HG03565 (cell line): ENCODE measurements around the gene CSMD2.

ENCODE experiments used
- ATAC-seq: cut with Tn5 transposase; IDR thresholded peaks from one replicate; pipeline ENCODE4 v1.9.1; 2021; ENCODE audit warnings: mild to moderate bottlenecking, moderate library complexity; ENCODE audit not compliant: unreplicated experiment

CSMD2 gene

DNA sequence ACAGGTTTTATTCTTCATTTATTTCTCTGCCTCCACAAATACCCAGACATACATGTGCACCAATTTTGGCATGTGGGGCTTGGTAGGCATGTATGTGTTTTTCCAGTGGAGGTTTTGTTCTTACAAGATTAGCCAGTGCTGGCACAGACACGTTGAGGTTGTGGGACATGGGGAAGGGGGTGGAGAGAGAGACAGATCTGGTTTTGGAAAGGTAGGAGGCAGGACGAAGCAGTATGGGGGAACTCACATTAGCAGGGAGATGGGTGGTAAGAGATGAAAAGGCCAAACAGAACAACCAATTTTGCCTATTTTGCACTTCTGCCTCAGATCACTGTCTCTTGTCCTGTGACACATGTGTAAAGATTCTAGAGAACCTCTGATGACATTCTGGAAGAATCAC is 467.2 kb downstream of the CSMD2 start:
- ATAC-seq, result no peak

DNA sequence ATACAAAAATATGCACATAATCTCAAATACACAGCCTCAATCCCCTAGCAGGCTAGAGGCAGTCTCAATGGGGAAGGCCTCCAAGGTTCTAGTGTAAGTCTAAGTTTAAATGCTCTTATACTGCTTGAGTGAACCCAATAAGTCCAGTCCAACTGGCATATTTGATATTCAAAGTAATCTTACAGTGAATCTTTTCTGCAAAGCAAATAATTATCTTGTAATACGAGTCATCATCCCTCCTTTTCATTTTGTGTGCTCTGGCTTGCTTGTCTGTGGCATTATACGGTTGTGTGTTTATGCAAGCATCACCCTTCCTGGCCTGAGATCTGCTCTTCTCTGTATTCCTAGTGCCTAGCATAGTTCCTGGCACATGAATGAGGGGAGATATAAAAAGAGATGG is 468.1 kb downstream of the CSMD2 start:
- ATAC-seq, result no peak

DNA sequence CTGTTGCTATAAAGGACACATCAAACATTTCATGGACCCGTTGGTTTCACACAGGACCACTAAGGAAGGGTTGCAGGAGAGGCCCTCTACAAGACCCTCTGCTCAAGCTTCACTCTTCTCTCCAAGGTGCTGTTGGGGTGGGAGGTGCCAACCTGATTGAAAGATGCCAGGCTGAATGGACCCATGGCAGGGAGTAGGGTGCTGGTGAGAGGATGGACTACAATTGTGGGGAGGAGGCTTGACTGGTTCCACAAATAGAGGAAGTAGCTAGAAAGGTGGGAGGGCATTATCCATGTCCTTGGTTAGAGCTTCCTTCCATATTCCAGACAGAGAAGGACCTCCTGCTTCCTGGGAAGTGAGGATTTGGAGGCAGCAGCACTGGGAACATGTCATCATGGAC is 468.7 kb downstream of the CSMD2 start:
- no peak for ATAC-seq

DNA sequence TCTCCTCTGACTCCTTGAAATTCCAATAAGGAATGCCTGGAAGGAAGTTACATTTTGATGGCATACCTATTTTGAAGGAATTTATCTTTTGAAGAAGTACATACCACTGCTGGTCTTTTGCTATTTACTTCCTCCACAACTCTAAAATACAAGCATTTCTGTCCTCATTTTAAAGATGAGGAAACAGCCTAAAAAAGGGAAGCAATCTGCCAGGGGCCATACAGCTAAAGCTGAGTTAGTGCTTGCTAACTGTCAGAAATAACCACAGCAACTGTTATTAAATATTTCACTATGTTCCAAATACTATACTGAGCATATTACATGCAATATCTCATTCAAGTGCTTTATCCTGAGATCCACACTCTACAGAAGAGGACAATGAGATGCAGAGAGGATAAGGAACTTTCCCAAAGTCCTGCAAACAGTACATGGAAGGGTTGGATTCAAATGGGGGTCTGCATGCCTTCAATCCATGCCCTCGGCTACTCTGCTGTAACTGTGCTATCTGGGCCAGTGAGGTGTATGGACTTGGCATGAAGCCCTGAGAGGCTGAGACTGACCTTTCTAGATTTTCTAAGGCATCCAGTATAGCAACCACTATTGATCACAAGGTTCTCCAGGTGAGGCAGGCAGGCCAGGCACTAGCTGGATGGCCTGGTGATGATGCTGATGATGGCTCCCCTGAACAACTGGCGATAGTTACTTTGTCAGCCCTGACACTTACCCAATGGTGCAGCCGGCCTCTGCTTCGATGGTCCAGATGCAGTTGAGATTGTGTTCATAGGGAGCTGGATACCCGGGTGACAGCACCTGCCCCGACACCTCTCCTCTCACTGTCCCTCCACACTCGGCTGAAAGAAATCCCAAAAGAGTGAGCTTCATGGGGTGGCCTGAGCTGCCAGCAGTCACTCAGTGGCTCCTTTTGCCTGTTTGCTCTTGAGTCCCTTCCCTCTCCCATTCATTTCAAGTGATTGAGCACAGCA is 472.5 kb downstream of the CSMD2 start:
- ATAC-seq, result no peak

DNA sequence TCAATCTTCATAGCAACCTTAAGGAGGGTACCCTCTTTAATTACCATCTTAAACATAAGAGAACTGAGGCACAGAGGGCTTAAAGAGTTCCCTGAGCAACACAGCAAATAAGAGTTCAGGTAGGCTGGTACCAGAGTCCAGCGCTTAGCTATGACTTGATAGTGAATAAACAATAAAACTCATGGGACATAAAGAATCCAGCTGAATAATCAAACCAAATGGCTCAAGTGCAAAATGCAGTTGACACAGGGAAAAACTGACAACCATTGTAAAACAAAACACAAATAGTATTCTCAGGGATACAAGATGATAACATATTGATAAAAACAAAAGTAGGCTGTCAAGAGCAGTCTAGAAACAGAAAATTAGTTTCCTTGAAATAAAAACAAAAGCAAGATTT is 478.0 kb downstream of the CSMD2 start:
- no peak for ATAC-seq

DNA sequence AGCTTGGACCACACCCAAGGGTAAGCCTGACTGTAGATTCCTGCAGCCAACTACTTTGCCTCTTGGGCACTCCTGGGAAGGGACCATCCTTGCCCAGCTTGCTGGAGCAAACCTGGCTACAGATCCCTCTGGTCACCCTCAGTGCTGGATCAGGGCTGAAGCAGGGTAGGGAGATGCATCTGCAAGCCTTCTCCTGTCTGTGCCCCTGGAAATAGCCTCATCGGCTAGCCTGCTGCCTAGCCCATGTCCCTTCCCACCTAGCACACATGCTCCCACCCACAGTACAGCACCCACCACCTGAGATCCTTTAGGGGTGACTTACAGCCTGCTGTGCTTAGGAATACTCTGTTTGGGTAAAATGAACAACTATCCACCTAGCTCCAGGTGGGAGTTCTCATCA is 478.5 kb downstream of the CSMD2 start:
- ATAC-seq, result no peak

DNA sequence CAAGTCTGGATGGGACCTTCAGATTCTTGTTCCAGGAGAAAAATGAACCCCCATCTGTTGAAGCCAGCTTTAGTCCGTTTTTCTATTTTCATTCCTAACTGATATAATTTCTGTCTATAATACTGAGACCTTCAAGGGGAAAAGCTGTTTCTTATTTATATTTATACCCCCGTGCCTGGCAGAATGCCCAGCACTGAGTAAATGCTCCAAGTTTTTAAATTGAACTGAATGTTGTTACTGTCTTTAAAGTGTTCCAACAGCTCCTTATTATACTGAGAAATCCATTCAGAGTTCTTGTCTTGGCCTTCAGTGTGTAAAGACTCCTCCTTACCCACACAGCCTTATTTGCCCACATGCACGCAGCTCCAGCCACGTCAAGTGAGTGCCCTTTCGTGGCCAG is 479.8 kb downstream of the CSMD2 start:
- ATAC-seq, result no peak

DNA sequence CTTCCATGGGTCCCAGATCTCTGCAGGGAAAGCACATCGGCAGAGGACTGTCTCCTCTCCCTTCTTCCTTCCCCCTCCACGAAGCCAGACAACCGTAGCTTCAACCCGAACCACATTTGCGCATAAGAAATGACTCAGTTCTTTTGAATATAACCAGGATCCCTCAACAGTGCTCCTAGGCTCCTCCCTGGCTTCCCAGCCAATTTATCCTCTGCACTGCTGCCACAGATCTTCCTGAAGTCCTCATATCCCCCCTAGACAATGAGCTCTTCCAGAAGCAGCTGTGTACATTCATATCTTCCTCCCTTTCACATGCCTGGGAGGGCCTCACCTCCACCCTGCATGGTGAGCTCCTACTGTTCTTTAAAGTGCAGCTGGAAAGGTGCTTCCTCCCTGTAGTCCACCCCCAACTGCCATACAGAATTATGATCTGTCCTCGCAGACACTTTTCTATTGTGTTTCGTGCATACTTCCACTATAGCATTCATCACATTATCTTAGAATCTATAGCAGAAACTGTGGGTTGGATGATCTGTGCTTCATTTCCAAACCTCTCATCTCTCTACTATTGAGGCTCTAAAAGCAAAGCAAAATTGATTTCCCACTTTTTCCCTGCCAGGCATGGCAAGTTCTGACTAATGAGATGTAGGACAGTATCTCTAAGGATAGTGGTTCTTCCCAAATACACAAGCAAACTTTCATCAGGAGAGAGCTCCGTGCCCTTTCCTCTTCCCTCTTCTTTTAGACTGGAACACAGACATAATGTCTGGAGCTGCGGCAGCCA is 480.4 kb downstream of the CSMD2 start:
- ATAC-seq, result no peak

DNA sequence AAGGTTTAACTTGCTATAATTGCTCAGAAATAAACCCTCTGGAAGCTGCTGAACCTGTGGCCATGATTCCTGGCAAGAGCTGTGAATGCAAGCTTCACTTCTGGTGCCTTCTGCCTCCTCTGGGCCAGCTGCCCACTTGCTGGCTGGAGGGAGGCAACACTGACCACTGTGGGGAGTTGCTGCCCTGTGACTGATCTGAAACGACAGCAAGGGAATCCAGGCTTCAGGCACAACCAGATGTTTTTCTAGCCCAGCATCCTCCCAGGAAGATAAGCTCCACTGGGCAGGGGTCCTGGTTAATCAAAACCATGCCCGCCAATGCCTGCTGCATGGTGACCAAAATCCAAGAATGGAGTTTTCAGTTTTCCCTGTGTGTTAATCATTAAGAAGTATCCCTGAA is 481.1 kb downstream of the CSMD2 start:
- ATAC-seq, result no peak

DNA sequence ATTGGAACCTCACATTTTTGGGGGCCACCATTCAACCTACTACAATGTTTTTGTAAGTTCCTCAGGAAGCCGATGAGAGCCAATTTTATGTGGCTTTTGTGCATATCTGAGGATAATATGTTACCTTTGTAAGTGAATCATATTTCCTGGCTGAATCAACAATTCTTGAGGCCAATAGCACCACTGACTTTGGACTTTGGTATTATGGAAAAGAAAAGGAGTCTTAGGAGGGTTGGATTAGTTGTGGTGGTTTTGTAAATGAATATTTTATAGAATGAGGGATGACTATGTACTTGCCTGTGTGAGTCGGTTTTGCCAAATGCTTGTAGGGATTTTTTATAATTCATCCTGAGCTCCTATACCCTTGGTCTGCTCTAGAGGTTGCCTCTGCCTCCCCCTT is 482.7 kb downstream of the CSMD2 start:
- no peak for ATAC-seq

DNA sequence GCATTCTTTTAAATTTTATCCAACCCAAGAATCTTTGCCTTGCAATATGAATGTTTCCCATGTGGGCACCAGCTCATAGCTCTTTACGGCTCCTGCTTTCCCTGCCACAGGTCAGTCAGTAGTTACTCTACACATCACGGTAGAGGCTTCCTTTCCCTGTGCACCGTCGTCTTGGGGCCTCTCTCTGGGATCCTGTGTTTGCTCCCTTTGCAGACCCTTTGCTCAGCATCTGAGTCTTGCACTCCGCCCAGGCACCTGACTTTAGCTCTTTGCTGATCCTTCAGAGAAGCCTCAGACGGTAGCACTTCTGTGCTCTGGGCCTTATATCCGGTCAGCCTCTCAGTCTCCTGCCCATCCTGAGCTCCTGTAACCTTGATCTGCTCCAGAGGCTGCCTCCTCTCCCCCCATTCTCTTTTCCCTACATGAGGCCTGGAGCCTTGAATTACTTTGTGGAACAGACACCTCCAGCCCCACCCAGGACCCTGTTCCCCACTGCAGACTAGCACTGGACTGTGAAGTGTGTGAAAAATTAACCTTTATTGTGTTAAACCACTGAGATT is 484.7 kb downstream of the CSMD2 start:
- no peak for ATAC-seq

DNA sequence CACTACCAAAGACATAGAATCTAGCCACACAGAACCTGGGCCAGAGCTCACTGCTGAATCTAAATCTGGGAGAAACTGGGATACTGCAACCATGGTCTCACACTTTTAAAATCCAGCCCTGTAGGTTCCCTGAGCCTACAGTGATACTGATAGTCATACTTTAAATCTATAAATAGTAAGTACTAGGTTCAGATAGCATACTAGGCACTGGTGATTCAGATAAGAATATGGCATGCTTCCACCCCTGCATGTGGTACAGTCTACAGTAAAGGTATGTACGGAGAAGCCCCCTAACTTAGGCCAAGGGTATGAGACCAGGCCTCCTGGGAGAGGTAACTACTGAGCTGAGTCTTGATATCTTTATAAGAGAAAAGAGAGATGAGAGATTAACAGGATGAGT is 494.5 kb downstream of the CSMD2 start:
- ATAC-seq, result no peak

DNA sequence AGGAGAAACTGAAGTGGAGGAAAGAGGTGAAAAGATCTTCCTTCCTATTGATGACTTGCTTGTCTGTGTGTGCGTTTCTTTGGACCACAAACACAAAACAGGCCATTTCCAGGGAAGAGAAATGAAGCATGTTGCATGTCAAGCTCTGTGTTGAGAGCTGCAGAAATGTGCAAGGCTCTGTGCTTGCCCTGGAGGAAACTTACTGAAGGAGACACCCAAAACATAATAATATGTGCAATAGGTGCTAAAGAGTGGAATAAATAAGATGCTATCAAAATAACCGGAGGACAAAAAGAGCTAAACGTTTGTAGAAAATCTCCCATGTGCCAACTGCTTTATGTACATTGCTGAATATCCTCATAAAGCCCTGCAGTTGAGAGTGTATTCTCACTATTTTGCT is 496.3 kb downstream of the CSMD2 start:
- no peak for ATAC-seq

DNA sequence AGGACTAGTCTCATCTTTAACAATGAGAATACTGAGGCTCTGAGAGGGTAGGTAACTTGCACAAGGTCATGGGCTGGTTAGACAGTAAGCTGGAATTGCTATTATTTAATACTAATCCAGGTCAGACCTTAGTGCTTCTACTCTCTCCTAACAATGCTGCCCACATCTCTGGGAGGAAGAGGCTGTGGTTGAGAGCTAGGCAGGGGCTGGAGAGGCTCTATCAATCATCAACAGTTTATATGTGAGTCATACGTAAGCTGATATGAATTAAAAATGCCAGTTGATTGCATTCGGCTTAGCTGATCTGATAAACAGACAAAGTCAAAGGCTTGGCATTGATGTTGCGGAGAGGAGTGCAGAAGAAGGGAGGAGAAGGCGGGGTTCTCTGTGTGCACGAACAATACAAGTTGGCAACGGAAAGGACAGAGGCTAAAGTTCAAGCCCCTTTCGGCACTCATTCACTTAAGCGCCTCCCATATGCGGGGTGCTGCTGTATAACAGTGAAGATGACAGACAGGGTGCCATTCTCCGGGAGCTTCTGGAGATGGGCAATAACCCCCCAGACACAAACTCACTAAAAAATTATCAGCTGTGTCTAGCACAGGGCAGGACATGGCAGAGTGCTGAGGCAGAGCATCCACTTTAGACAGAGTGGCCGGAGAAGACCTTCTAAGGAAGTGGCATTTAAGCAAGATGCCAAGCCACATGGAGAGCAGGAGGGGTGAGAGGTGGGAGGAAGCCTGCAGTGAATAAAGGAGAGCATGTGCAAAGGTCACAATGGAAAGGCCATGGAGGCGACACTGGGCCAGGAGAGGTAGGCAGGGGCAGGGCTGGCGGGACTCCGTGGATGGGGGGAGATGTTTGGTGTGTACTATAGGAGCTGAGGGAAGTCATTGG is 497.4 kb downstream of the CSMD2 start:
- ATAC-seq, result no peak

DNA sequence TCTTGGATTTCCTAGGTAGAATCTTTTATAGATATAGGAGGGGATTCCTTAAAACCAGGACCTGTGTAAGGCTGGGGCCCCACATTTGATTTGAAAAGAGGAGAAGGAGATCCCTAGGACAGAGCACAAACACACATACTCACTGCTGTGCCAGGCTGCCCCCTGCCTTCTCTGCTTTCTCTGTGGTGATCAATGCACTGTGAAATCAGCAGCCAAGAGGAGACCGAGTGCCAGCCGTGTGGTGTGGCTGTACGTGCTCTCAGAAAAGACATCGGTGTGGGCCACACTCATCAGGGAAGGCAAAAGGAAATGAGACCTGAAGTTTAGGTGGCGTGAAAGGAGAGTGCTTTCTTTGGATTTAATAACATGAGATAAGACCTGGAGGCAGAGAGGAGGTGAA is 498.4 kb downstream of the CSMD2 start:
- no peak for ATAC-seq

DNA sequence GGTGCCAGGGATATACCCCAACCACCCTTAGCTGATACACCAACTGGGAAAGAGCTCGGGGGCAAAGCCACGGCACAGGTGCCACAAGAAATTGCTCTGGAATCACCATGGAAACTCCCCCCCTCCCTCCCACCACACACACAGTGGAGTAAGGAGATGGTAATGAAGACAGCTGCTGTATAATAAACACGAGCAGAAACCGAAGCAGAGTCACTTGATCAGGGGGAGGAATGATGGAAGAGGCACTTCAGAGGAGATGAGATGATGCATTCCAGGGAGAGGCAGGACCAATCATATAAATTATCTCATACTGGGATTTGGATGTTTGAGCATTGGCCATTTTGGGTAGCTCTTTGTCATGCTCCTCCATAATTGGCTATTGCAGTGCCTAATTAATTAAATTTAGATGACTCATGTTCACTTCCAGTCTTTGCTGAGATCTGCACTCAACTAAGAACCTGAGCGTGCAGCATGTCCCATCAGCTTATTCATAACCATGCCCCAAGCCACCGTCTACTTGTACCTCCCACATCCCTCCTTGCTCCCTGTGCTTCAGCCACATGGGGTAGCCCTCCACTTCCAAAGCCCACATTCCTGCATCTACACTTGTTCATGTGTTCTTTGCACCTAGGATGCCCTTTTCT is 503.1 kb downstream of the CSMD2 start:
- no peak for ATAC-seq

DNA sequence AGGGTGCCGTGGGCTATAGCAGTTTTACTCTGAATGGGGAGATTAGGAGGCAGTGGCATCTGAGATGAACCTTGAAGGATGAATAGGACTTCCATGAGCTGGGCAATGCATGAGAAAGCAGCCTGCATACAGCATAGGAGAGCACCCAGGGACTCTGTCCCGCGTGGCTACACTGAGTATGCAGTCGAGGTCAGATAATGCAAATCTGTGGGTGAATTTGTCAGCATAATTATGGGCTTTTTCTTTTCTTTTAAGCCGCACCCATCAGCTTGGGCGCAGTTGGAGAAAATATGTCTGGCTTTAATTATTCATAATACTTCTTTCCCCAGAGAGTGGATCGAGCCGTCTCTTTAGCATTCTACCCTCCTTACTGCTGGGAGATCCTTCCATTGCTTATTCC is 504.1 kb downstream of the CSMD2 start:
- ATAC-seq, result no peak

DNA sequence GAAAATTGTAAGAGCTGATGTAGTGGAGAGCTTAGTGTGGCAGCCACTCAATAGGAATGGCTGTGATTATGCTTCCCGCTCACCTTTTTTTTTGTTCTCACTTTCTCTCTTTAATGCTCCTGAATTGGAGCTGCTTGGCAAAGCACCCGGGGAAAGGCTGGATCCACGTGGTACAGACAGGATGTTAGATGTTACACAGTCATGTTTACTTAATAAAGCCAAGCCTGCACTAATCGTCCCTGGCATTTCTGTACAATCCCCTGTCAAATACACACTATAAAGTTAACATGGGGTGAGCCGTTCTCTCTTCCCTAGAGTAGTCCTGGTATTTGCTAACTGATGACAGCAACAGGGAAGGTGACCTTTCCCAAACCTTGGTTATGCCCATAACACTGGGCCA is 504.8 kb downstream of the CSMD2 start:
- ATAC-seq, result no peak

DNA sequence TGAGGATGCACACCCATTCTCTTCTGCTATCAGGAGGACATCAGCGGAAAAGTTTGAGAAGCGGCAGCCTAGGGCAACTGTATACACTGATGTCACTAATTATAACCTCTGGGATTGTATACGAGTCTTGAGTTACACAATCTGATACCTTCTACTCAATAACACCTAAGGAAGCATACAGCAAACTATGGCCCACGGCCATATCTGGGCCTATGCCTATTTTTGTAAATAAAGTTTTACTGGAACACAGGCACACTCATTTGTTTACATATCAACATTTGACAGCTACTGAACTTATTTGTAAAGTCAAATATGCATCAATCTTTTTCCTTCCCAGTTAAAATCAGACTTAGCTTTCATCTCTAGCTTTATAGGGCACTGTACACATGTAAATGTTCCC is 505.4 kb downstream of the CSMD2 start:
- ATAC-seq, result no peak

DNA sequence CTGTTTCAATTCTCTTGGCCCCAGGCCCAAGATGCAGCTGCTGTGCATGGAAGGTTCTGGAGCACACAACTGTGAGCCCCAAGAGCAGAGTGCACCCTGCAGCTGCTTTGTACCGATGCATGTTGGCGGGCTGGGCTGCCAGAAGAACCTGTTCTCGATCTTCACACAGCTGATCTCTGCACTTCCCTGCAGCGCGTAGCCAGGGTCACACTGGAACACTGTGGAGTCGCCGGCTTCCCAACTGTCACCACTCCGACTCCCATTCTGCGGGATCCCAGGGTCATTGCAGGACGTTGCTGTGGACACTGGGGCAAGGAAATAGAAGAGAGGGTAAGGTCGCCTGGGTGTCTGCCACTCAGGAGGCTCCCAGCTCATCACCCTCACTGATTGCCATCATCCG is 507.2 kb downstream of the CSMD2 start:
- no peak for ATAC-seq
